Adrenal gland (tissue), 5 donors: Measurements from ENCODE around the gene DCLK2.

ENCODE experiments used
- CTCF ChIP-seq, 6 experiments: fragments of 450-650 bp in 4 of 6; fragments of 200-600 bp in 2 of 6; sonication (generic) in 1 of 6; IDR thresholded peaks; 1 replicate in 5 of 6; 2 replicates in 1 of 6; pipeline versions ENCODE4 v1.5.1 to v1.8.0; 2016 to 2021; ENCODE audit warnings: antibody characterized with exemption in 6 of 6, mild to moderate bottlenecking in 2 of 6, moderate library complexity in 1 of 6
- POLR2A ChIP-seq, 2 donors: fragments of 450-650 bp; IDR thresholded peaks; one replicate each; pipeline ENCODE4 v1.6.1; 2017; ENCODE audit warnings: antibody characterized with exemption in 2 of 2, mild to moderate bottlenecking in 2 of 2, moderate library complexity in 1 of 2
- donor health status: DM: no; HTN: no; CAD: no.

DNA sequence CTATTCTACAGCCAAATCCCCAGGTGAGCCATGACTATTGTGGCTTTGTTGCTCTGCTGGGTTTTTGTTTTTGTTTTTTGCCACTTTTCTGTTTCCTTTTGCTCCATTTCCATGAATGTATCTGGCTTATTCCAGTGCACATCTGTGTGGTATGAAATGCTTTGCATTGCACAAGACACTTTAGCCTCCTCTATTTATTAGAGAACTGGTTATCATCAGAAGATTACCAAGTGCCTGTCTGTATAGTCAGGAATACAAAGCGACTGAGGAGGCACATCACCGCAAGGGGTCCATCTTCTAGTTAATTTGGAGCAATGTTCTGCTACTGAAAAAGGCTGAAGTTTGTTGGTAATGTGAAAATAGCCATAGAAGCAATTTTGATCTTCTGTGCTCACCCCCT is 120.8 kb downstream of the DCLK2 start:
- TF ChIP-seq CTCF (IDR thresholded peaks at IDR 0.05) (no peak), POLR2A (IDR thresholded peaks at IDR 0.05) (no peak)
